Breast epithelium (tissue), 3 donors: ENCODE data around the gene GABRB2.

ENCODE experiments used
- CTCF ChIP-seq, 3 donors: fragments of 450-650 bp; IDR thresholded peaks; one replicate each; pipeline ENCODE4 v1.5.1; 2016 to 2017; ENCODE audit warnings: antibody characterized with exemption in 3 of 3, mild to moderate bottlenecking in 3 of 3, moderate library complexity in 3 of 3
- POLR2A ChIP-seq: fragments of 450-650 bp; IDR thresholded peaks from one replicate; pipeline ENCODE4 v1.6.1; 2016; ENCODE audit warnings: antibody characterized with exemption, mild to moderate bottlenecking, moderate library complexity

- TF ChIP-seq POLR2A: no peak
- no peak for TF ChIP-seq CTCF (IDR thresholded peaks at IDR 0.05)
These were observed 155.5 kb downstream of the GABRB2 start for GRCh38 chr5:161391016-161391415.
